H1 (cell line): Measurements from ENCODE around the gene SIM2. TPM values are rescaled to one million over a fixed set of nuclear protein-coding genes. Genes with fewer than 3 reads are reported as not detected.

Experiments
- CTCF ChIA-PET: fragments of 300-600 bp; sonication (Branson Sonifier 250); formaldehyde crosslinking; loops from one replicate; lab custom pipeline; 2021; ENCODE audit not compliant: partially characterized antibody; lab: Charles Lee
- POLR2A ChIA-PET: fragments of 300-600 bp; sonication (Branson Sonifier 250); formaldehyde crosslinking; loops from one replicate; lab custom pipeline; 2021; ENCODE audit warnings: inconsistent platforms; ENCODE audit not compliant: partially characterized antibody; lab: Charles Lee
- DNase-seq, 2 experiments: peaks; one replicate each; pipeline versions ENCODE4 v3.0.0 to v3.0.0-alpha.2; 2010 to 2022; ENCODE audit warnings: low spot score in 2 of 2, low read depth in 1 of 2, mixed read lengths in 1 of 2
- FAIRE-seq: peaks from 2 replicates; lab custom pipeline; 2011; peaks lifted over from hg19 to GRCh38; lab: Jason Lieb, UNC
- H2AFZ ChIP-seq: 2 replicates; pipeline ENCODE4 v1.8.1; 2012; ENCODE audit warnings: low read length, inconsistent platforms
- H2AK5ac ChIP-seq: 2 replicates; pipeline ENCODE4 v1.6.1; 2013; ENCODE audit warnings: low read depth, low read length
- H2BK120ac ChIP-seq: replicated peaks from 2 replicates; pipeline ENCODE3; 2013; ENCODE audit warnings: low read depth, low read length, inconsistent platforms
- H2BK12ac ChIP-seq: 2 replicates; pipeline ENCODE4 v1.6.1; 2013; ENCODE audit warnings: low read depth, low read length
- H2BK15ac ChIP-seq: 2 replicates; pipeline ENCODE4 v1.6.1; 2013; ENCODE audit warnings: low read length
- H2BK20ac ChIP-seq: 2 replicates; pipeline ENCODE4 v1.6.1; 2013; ENCODE audit warnings: low read length
- H2BK5ac ChIP-seq: 2 replicates; pipeline ENCODE4 v1.6.1; 2013; ENCODE audit warnings: low read depth, low read length
- H3K14ac ChIP-seq: 2 replicates; pipeline ENCODE4 v1.6.1; 2013; ENCODE audit warnings: inconsistent platforms; ENCODE audit not compliant: insufficient read length
- H3K18ac ChIP-seq: 2 replicates; pipeline ENCODE4 v1.6.1; 2013; ENCODE audit warnings: low read length; ENCODE audit errors: extremely low read depth
- H3K23ac ChIP-seq: 2 replicates; pipeline ENCODE4 v1.6.1; 2013; ENCODE audit warnings: inconsistent platforms; ENCODE audit not compliant: insufficient read length
- H3K23me2 ChIP-seq: 2 replicates; pipeline ENCODE4 v1.6.1; 2013; ENCODE audit warnings: low read depth, low read length
- H3K27ac ChIP-seq: 2 replicates; pipeline ENCODE4 v1.6.1; 2011; ENCODE audit warnings: low read depth, low read length, inconsistent platforms
- H3K27me3 ChIP-seq, 4 experiments: replicated peaks in 1 of 4; 1 replicate in 1 of 4; 2 replicates in 3 of 4; pipeline versions ENCODE4 v1.6.1 to v1.8.1; 2011 to 2013; ENCODE audit warnings: low read length in 3 of 4, mild to moderate bottlenecking in 3 of 4, inconsistent platforms in 2 of 4, mixed read lengths in 2 of 4, moderate library complexity in 1 of 4; ENCODE audit not compliant: control insufficient read depth in 3 of 4, insufficient read depth in 3 of 4; ENCODE audit errors: extremely low read depth in 1 of 4
- H3K36me3 ChIP-seq, 4 experiments: 2 replicates each; pipeline versions ENCODE4 v1.6.1 to v1.8.1; 2011 to 2013; ENCODE audit warnings: mild to moderate bottlenecking in 4 of 4, low read length in 3 of 4, moderate library complexity in 2 of 4, control low read depth in 1 of 4, inconsistent platforms in 1 of 4; ENCODE audit not compliant: insufficient read depth in 4 of 4, control insufficient read depth in 2 of 4
- H3K4ac ChIP-seq: replicated peaks from 2 replicates; pipeline ENCODE3; 2013; ENCODE audit warnings: low read length, low read depth, mixed read lengths, inconsistent platforms; ENCODE audit not compliant: insufficient read length
- H3K4me1 ChIP-seq, 4 experiments: replicated peaks in 1 of 4; 1 replicate in 1 of 4; 2 replicates in 3 of 4; pipeline versions ENCODE4 v1.6.1 to v1.8.1; 2011 to 2013; ENCODE audit warnings: low read length in 3 of 4, inconsistent platforms in 2 of 4, mixed read lengths in 1 of 4; ENCODE audit not compliant: insufficient read depth in 4 of 4, control insufficient read depth in 3 of 4
- H3K4me2 ChIP-seq, 2 experiments: 2 replicates each; pipeline versions ENCODE4 v1.6.1 to v1.8.1; 2011 to 2013; ENCODE audit warnings: low read depth in 2 of 2, low read length in 2 of 2, control low read depth in 1 of 2, inconsistent platforms in 1 of 2, mild to moderate bottlenecking in 1 of 2; ENCODE audit not compliant: insufficient read depth in 1 of 2
- H3K4me3 ChIP-seq, 4 experiments: fragments of 200-600, 300-600 bp in 1 of 4; sonication (generic), shearing (Covaris generic), sonication (Bioruptor Twin) in 1 of 4; 2 replicates each; pipeline versions ENCODE4 v1.5.1 to v1.8.1; 2011 to 2016; ENCODE audit warnings: low read length in 4 of 4, low read depth in 3 of 4, control low read depth in 2 of 4, inconsistent platforms in 2 of 4, mild to moderate bottlenecking in 2 of 4, mixed read lengths in 1 of 4, moderate library complexity in 1 of 4; ENCODE audit not compliant: insufficient read depth in 2 of 4; ENCODE audit errors: extremely low read depth in 1 of 4
- H3K56ac ChIP-seq: replicated peaks from 2 replicates; pipeline ENCODE3; 2013; ENCODE audit warnings: low read depth, mild to moderate bottlenecking, mixed read lengths, low read length, inconsistent platforms; ENCODE audit not compliant: insufficient read length
- H3K79me1 ChIP-seq: 2 replicates; pipeline ENCODE4 v1.6.1; 2013; ENCODE audit warnings: low read depth, low read length, control low read depth
- H3K79me2 ChIP-seq, 2 experiments: 2 replicates each; pipeline versions ENCODE4 v1.6.1 to v1.8.1; 2012 to 2013; ENCODE audit warnings: low read length in 2 of 2, mild to moderate bottlenecking in 2 of 2, inconsistent platforms in 1 of 2; ENCODE audit not compliant: insufficient read depth in 2 of 2, control insufficient read depth in 1 of 2
- H3K9ac ChIP-seq, 4 experiments: replicated peaks in 1 of 4; 1 replicate in 1 of 4; 2 replicates in 3 of 4; pipeline versions ENCODE4 v1.6.1 to v1.8.1; 2011 to 2013; ENCODE audit warnings: low read depth in 3 of 4, low read length in 3 of 4, control low read depth in 2 of 4, mild to moderate bottlenecking in 2 of 4, moderate library complexity in 2 of 4, inconsistent platforms in 1 of 4; ENCODE audit errors: extremely low read depth in 1 of 4
- H3K9me3 ChIP-seq, 2 experiments: 2 replicates each; pipeline versions ENCODE4 v1.6.1 to v1.8.1; 2012 to 2013; ENCODE audit warnings: mild to moderate bottlenecking in 2 of 2, moderate library complexity in 2 of 2, control low read depth in 1 of 2, inconsistent platforms in 1 of 2, low read depth in 1 of 2, low read length in 1 of 2, mixed read lengths in 1 of 2; ENCODE audit not compliant: insufficient read depth in 2 of 2
- H4K20me1 ChIP-seq, 2 experiments: replicated peaks in 1 of 2; 2 replicates each; pipeline versions ENCODE3 to v1.8.1; 2011 to 2013; ENCODE audit warnings: inconsistent platforms in 2 of 2, low read length in 2 of 2, mild to moderate bottlenecking in 1 of 2; ENCODE audit not compliant: insufficient read depth in 2 of 2, control insufficient read depth in 1 of 2
- H4K5ac ChIP-seq: 2 replicates; pipeline ENCODE4 v1.6.1; 2013; ENCODE audit warnings: low read length, low read depth, mixed read lengths, inconsistent platforms; ENCODE audit not compliant: insufficient read length
- H4K8ac ChIP-seq: 2 replicates; pipeline ENCODE4 v1.8.0; 2013; ENCODE audit warnings: mild to moderate bottlenecking, moderate library complexity, low read length, inconsistent platforms; ENCODE audit not compliant: insufficient read depth; ENCODE audit errors: extremely low read depth
- H4K91ac ChIP-seq: replicated peaks from 2 replicates; pipeline ENCODE3; 2013; ENCODE audit warnings: low read length, mixed read lengths, inconsistent platforms; ENCODE audit not compliant: insufficient read length
- CEBPB ChIP-seq: IDR thresholded peaks from 2 replicates; pipeline ENCODE4 v1.6.1; 2012; ENCODE audit warnings: low read depth, low read length
- E2F6 ChIP-seq: IDR thresholded peaks from 2 replicates; pipeline ENCODE4 v1.6.1; 2012; ENCODE audit warnings: inconsistent platforms
- EGR1 ChIP-seq: IDR thresholded peaks from 2 replicates; pipeline ENCODE4 v1.6.1; 2011; ENCODE audit warnings: low read depth, low read length, borderline replicate concordance
- EP300 ChIP-seq, 2 experiments: IDR thresholded peaks; 1 replicate in 1 of 2; 2 replicates in 1 of 2; pipeline ENCODE4 v1.6.1; 2011 to 2012; ENCODE audit warnings: low read depth in 2 of 2, low read length in 2 of 2, mild to moderate bottlenecking in 2 of 2, borderline replicate concordance in 1 of 2, inconsistent platforms in 1 of 2, moderate library complexity in 1 of 2
- EZH2 ChIP-seq: fragments of 200-600 bp; sonication (generic); IDR thresholded peaks from 2 replicates; pipeline ENCODE4 v1.7.1; 2012; ENCODE audit warnings: low read depth, mild to moderate bottlenecking, moderate library complexity, low read length, inconsistent platforms; ENCODE audit not compliant: severe bottlenecking
- NANOG ChIP-seq: IDR thresholded peaks from 2 replicates; pipeline ENCODE4 v1.6.1; 2011; ENCODE audit warnings: low read length, low read depth, mild to moderate bottlenecking, inconsistent platforms; ENCODE audit not compliant: insufficient read depth, poor library complexity, severe bottlenecking
- RXRA ChIP-seq: IDR thresholded peaks from 2 replicates; pipeline ENCODE4 v1.6.1; 2011; ENCODE audit warnings: low read depth, mild to moderate bottlenecking, low read length, moderate library complexity; ENCODE audit not compliant: insufficient read depth
- SP4 ChIP-seq: IDR thresholded peaks from 2 replicates; pipeline ENCODE4 v1.6.1; 2012; ENCODE audit warnings: low read length, inconsistent platforms
- SUZ12 ChIP-seq: fragments of 200-600 bp; sonication (generic); IDR thresholded peaks from 2 replicates; pipeline ENCODE4 v1.6.1; 2012; ENCODE audit warnings: mild to moderate bottlenecking, inconsistent platforms, low read length, moderate library complexity, mixed read lengths
- TCF12 ChIP-seq: IDR thresholded peaks from 2 replicates; pipeline ENCODE4 v1.6.1; 2011; ENCODE audit warnings: low read depth, mild to moderate bottlenecking, low read length
- WGBS, 2 experiments: shearing (Covaris generic) in 1 of 2; methylation state at CpG; one replicate each; pipeline versions ENCODE4 v1.1.6 to v1.1.7; 2013 to 2015; ENCODE audit warnings: low lambda C conversion rate in 2 of 2, mixed read lengths in 2 of 2, inconsistent platforms in 1 of 2, low coverage in 1 of 2, missing lambda C conversion rate in 1 of 2; ENCODE audit not compliant: insufficient replicate concordance in 2 of 2, insufficient coverage in 1 of 2, insufficient read length in 1 of 2; ENCODE audit errors: extremely low coverage in 1 of 2, missing lambda C conversion rate in 1 of 2; 5-methylcytosine and 5-hydroxymethylcytosine counted together
- polyA plus RNA-seq, 7 experiments: library from polyadenylated mRNA; depleted of rRNA in 3 of 7; stranded (reverse) in 5 of 7; unstranded in 2 of 7; fragments of >200 nt in 5 of 7; fragments of 200-250 nt in 2 of 7; gene quantifications; 1 replicate in 5 of 7; 2 replicates in 1 of 7; 4 replicates in 1 of 7; pipeline versions ENCODE4 v1.2.1 to v1.2.3, GENCODE V29; 2011 to 2013; ENCODE audit warnings: missing spikeins in 2 of 7, mixed read lengths in 2 of 7
- total RNA-seq: library from RNA; stranded (reverse); fragmentation: NEBNext Ultra II Directional; extraction: Animal tissue kit (Norgen Biotek cat#: 25700); gene quantifications from 2 replicates; pipeline ENCODE4 v1.2.1, GENCODE V29; 2021

Gene SIM2
- total and polyA plus RNA-seq, 2 of the 8 experiments (the other 6 are each of a cell fraction or from before 2014, with no cell fraction given): 0.05 to 0.26 TPM

- Histone ChIP-seq H2AFZ (no peak overlapping the region), H2AK5ac (0 out of 2 replicates have a peak overlapping the region, but pooled peaks have one; percentile 65), H3K79me1 (no peaks in the 10 kb centered on the region; the same call in 1 of the 2 replicates), H2BK15ac (0 out of 2 replicates have a peak overlapping the region, but pooled peaks have one; percentile 46), H4K8ac (no peak overlapping the region), H3K56ac (no peak overlapping the region), H3K79me2 (no peaks in the 10 kb centered on the region), H3K4me3 (peak overlapping the region in 2 of 4 experiments; percentile 23 to 52; a peak in 4 of 8 replicates), H2BK12ac (peak overlapping the region; percentile 39; the same call in 1 of the 2 replicates), H3K23ac (no peak overlapping the region), H4K20me1 (peaks cover 12 to 21% of the 10 kb centered on the region in 2 experiments), H3K27me3 (peaks cover 97 to 100% (median 100%) of the 10 kb centered on the region in 4 experiments), H2BK20ac (no peak overlapping the region), H3K14ac (no peak overlapping the region), H4K5ac (no peak overlapping the region), H2BK5ac (no peak overlapping the region), H4K91ac (no peak overlapping the region), H3K4me2 (peak overlapping the region; percentile 58 to 67), H3K9ac (no peak overlapping the region), H3K4me1 (peaks cover 0 to 74% (median 46%) of the 10 kb centered on the region in 4 experiments; a peak in 6 of 7 replicates), H3K23me2 (peaks cover 7% of the 10 kb centered on the region; the same call in 1 of the 2 replicates), H2BK120ac (no peak overlapping the region), H3K4ac (no peak overlapping the region), H3K27ac (no peak overlapping the region), H3K18ac (peak overlapping the region; percentile 32; the same call in 1 of the 2 replicates), H3K9me3 (no peaks in the 10 kb centered on the region), H3K36me3 (peaks cover 0 to 24% (median 0%) of the 10 kb centered on the region in 4 experiments; a peak in 1 of 8 replicates)
- CTCF ChIA-PET: interaction anchor here (0.5 to 3.2 kb wide), 14 partner anchors 8 to 794 kb away, joined by 3 to 19 read pairs (median 4); no protein-coding TSS in a partner anchor
- FAIRE-seq (no peak), DNase-seq (peak in 1 of 2 experiments; percentile 65)
- POLR2A ChIA-PET: interaction anchor here (2.1 to 3.0 kb wide), 2 partner anchors 9 to 10 kb away, joined by 6 to 12 read pairs; no protein-coding TSS in a partner anchor
- 3% methylated on average over 26 of the region's 26 CpGs; no CpG with 5 or more reads in 1 of the 2 experiments for WGBS, 2 experiments
- TF ChIP-seq E2F6: no peak
- TF ChIP-seq RXRA: no peak
- TF ChIP-seq SP4: no peak
- no peak for TF ChIP-seq NANOG
- TF ChIP-seq TCF12: no peak
- no peak for TF ChIP-seq CEBPB
- TF ChIP-seq EGR1: no peak
- peak; percentile 87 for TF ChIP-seq EZH2
- TF ChIP-seq EP300 (IDR thresholded peaks at IDR 0.05; ENCODE audit: borderline replicate concordance in 1 of 2, low read depth in 2 of 2, low read length in 2 of 2): no peak
- peak; percentile 83 for TF ChIP-seq SUZ12
Observed at GRCh38 chr21:36701756-36702621, 3.1 kb downstream of the SIM2 start.
